ENCODE results near the gene PDCD1LG2. TPM values are rescaled to one million over a fixed set of nuclear protein-coding genes. Genes with fewer than 3 reads are reported as not detected.

The PDCD1LG2 gene
- total RNA-seq, 1 donor, result 59.6 TPM

DNA sequence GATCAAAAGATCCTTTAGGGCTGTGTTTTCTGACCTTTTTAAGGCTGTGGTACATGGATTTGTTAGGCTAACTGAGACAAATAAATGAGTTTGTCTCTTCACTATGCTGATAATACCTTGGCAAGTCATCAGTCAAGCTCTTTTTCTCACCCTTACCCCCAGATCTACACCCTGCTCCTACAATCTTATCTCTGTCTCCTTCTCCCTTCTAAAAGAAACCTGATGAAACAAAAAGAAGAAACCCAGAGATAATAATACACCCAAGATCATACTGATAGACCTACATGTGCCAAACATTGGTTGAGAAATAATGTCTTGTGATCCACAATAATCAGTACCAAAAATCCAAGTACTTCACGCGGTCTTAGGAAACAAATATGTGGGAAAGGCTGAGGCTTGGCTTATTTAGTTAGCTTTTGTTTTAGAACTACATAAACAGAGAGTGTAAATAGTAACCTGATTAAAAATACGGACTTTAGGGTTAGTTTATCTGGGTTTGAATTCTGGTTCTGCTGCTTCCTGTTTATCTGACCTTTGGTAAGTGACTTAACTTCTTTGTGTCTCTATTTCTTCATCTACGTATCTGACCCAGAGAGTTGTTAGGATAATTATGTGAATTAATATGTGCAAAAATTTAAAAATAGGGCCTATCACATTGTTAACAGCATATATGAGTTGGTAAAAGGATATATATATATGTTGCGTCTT is 24.8 kb upstream of the PDCD1LG2 start:
- peak; percentile 10 for DNase-seq (ENCODE audit: low read depth)
- TF ChIP-seq, protein P1, sequence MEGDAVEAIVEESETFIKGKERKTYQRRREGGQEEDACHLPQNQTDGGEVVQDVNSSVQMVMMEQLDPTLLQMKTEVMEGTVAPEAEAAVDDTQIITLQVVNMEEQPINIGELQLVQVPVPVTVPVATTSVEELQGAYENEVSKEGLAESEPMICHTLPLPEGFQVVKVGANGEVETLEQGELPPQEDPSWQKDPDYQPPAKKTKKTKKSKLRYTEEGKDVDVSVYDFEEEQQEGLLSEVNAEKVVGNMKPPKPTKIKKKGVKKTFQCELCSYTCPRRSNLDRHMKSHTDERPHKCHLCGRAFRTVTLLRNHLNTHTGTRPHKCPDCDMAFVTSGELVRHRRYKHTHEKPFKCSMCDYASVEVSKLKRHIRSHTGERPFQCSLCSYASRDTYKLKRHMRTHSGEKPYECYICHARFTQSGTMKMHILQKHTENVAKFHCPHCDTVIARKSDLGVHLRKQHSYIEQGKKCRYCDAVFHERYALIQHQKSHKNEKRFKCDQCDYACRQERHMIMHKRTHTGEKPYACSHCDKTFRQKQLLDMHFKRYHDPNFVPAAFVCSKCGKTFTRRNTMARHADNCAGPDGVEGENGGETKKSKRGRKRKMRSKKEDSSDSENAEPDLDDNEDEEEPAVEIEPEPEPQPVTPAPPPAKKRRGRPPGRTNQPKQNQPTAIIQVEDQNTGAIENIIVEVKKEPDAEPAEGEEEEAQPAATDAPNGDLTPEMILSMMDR (IDR thresholded peaks at IDR 0.05; ENCODE audit: insufficient read depth, low read depth, low read length), result no peak
- H3K4me3 ChIP-seq (ENCODE audit: low read depth, low read length), result no peak overlapping the region

DNA sequence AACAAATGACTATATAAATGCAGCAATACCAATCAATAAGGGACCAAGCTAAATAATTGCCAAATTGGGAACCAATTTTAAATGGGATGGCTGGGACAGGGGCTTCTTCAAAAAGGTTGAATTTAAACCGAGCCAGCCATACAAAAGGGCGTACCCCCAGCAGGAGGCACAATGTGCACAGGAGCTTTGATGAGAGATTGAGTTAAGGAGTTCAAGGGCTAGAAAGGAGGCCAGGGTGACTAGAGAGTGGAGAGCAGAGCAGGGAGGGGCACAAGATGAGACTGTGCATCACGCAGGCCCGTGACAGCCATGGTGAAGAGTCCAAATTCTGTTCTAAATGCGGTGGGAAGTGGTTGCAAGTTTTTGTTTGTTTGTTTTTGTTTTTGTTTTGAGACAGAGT is 23.3 kb upstream of the PDCD1LG2 start:
- no peak overlapping the region for H3K4me3 ChIP-seq (ENCODE audit: low read depth, low read length)
- TF ChIP-seq, protein P1 (IDR thresholded peaks at IDR 0.05; ENCODE audit: insufficient read depth, low read depth, low read length), result no peak
- no peak for DNase-seq (ENCODE audit: low read depth)

DNA sequence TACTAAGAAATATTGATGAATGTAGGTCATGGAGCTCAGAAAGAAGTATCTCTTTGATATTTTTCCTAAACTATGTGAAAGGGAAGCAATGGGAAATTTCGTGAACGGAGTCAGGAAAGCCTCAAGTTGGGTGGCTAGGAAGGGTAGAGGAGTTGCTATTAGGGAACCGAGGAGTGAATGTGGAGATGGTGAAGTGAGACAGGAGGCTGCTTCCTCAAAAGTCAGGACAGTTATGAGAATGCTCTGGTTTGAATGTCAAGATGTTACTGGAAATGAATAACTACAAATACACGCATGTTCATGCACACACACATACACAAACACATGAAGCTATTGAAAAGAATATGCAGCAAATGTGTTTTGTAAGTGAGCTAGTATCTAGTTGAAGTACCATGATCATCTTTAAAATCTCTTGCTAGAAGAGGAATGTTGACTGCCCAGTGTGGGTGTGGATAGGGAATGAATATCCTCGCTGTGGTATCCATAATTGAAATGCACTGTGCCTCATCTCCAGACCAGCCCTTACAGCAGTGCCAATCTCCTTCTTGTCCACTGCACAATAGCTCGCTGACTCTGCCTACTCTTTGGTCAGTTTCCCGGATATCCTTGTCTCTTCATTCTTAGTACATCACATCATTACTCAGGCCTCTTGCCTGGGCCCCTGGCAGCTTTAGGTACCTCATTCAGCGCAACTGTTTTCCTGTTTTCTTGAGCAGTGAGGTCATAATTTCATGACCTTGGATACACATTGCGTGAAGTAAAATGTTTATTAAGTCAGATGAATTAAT is 21.9 kb upstream of the PDCD1LG2 start:
- no peak overlapping the region for H3K4me3 ChIP-seq (ENCODE audit: low read depth, low read length)
- no peak for DNase-seq (ENCODE audit: low read depth)
- TF ChIP-seq, protein P1 (IDR thresholded peaks at IDR 0.05; ENCODE audit: insufficient read depth, low read depth, low read length), result no peak

DNA sequence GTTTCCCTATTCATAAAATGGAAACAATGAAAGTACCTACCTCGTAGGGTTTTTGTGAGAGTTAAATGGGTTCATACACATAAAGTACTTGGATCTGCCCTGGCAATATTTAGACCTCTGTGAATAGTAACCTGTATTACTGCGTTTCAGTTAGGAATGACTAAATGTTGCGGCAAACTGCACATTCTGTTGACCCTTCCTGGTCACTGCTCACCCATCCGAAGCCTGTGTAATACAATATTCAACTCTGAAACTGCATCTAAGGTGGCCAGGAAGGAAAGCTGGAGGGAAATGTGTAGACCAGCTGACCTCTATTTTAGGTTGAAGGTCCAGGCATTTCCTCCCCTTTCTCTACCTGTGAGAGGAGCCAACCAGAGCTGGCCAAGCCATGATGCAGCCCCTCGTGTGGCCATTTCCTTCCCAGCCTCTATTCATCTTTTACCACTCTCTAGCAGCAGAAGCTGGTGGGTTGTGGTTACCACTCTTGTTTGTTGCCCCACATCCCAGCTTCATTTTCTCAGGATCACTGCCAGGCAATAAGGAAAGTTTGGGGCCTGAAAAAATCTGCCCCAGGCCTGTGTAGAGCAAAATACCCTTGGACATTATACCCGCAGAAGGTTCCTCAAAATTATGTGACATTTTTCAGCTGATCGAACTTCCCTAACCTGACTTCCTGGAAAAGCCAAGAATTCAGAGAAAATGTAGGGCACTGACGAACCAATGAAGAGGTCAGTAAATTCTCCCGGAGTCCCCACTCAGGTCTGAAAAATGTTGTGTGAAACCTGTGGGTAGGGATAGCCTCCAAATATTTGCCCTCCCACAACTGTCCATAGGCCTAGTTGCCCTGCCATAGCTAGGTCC is 20.5 kb upstream of the PDCD1LG2 start:
- DNase-seq (ENCODE audit: low read depth), result no peak
- H3K4me3 ChIP-seq (ENCODE audit: low read depth, low read length), result no peak overlapping the region
- TF ChIP-seq, protein P1 (IDR thresholded peaks at IDR 0.05; ENCODE audit: insufficient read depth, low read depth, low read length), result no peak

DNA sequence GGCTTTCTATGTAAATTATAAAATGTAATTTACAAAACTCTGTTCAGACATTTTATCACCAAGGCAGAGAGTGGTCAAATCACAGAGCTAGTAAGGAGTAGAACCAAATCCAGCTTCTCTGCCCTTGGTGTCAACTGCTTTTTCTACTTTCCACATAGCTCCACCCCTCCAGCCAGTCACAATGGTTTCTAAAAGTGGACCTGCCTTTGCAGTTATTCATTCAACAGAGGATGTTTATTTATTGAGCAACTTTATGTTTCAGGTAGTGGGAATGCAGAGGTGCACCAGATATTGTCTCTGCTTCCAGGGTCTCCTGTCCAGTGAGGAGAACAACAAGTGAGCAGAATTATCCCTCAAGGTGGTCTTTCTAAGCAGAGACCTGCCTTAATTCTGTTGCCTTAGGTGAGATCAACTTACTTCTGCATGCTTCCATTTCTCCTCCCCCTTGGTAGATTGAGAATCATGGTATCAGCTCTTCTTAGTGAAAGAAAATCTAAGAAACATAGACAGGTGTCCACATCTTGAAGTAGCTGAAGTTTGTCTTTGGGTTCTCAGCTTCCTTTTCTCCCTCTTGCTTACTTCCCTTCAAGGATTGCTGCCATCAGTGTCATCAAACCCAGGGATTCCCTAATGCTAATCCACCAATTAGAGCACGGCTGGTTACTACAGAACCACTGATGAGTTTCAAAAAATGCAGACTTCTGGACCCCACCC is 17.2 kb upstream of the PDCD1LG2 start:
- no peak overlapping the region for H3K4me3 ChIP-seq (ENCODE audit: low read depth, low read length)
- DNase-seq (ENCODE audit: low read depth), result no peak
- TF ChIP-seq, protein P1 (IDR thresholded peaks at IDR 0.05; ENCODE audit: insufficient read depth, low read depth, low read length), result no peak
